ENCODE measurements around the gene LSR. TPM values are rescaled to one million over a fixed set of nuclear protein-coding genes. Genes with fewer than 3 reads are reported as not detected.
A peak's percentile ranks its signal among the peaks of the same experiment; 100 is the strongest.

The LSR gene
- total and polyA plus RNA-seq, 2 donors (not counting 1 experiment from before 2014, with no cell fraction given): 37.2 to 45.3 TPM

DNA sequence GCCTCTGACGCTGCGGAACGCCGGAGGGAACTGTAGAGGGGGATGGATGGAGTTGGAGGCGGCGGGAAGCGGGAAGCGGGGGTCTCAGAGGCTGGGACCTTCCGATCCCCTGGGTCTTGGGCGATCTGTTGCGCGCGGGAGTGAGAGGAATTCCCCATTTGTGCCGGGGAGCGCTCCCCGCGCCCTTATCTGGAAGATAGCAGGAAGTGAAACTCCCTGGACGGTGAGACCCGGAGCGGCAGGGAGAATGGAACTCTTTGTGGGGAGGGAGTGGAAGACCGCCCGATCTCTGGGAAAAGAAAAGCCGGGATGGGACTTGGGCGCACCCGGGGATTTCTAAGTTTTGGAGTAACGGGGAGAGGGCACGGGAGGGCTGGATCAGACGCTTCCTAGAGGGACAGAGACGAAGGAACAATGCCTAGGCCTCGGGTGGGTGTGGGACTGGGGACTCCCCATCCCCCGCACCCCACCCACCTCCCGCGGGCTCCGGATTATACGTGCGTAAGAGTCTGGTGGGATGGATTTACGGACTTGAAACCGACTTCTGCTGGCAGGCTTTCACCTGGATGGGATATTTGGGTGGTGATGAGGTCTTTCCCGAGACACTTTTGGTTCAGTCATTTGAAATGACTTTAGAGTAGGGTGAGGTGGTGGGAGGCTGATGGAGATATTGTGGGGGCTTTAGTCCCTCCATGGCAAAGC is 495 bp downstream of the LSR start:
- peaks cover 3% of the 10 kb centered on the region for H3K27me3 Mint-ChIP-seq

More for the DNA sequence above, 495 bp downstream of the LSR start:
- peak overlapping the region; percentile 98 for H3K27ac Mint-ChIP-seq
- Histone ChIP-seq H4K20me1 (ENCODE audit: control insufficient read depth, insufficient read depth, low read length, poor library complexity, severe bottlenecking) (peaks cover 5% of the 10 kb centered on the region), H3K27me3 (replicated peaks in 1 of 4; ENCODE audit: control extremely low read depth in 1 of 4, control insufficient read depth in 3 of 4, insufficient read depth in 4 of 4, low read length in 3 of 4) (peaks cover 0 to 6% (median 0%) of the 10 kb centered on the region in 4 experiments), H3K79me2 (ENCODE audit: control insufficient read depth, insufficient read depth, low read length) (no peaks in the 10 kb centered on the region), H3K9me3 (ENCODE audit: control extremely low read depth in 1 of 3, control insufficient read depth in 2 of 3, insufficient read depth in 1 of 3, low read length in 2 of 3) (peaks cover 0 to 2% (median 0%) of the 10 kb centered on the region in 3 donors), H3K27ac (ENCODE audit: low read length in 2 of 2) (peak overlapping the region; percentile 77 to 86), H3K36me3 (replicated peaks in 1 of 2; ENCODE audit: control extremely low read depth in 1 of 2, control insufficient read depth in 1 of 2, extremely low read depth in 1 of 2, insufficient read depth in 2 of 2, low read length in 1 of 2) (peaks cover 0 to under 1% of the 10 kb centered on the region in 2 experiments), H2AFZ (ENCODE audit: insufficient read depth, low read depth, low read length, poor library complexity, severe bottlenecking) (peak overlapping the region; percentile 86), H3K9ac (ENCODE audit: low read length) (peak overlapping the region; percentile 92), H3K4me3 (ENCODE audit: control extremely low read depth in 1 of 5, extremely low read depth in 1 of 5, insufficient read depth in 1 of 5, low read depth in 2 of 5, low read length in 4 of 5) (peak overlapping the region in 4 of 5 experiments; percentile 70 to 93 (median 80)), H3K4me2 (replicated peaks; ENCODE audit: low read depth, low read length, poor library complexity, severe bottlenecking) (peak overlapping the region; percentile 97), H3K4me1 (ENCODE audit: control insufficient read depth in 2 of 2, insufficient read depth in 2 of 2, low read length in 2 of 2) (peaks cover 13 to 30% of the 10 kb centered on the region in 2 donors)
- peak; percentile 2 for ATAC-seq (ENCODE audit: low read depth)
- intact Hi-C loops (cut with micrococcal nuclease): loop anchor here (2.0 kb wide), 2 partner anchors 42 to 94 kb away; partner anchors contain the start of gene FXYD5
- DNase-seq: peak; percentile 73
- CTCF ChIA-PET: interaction anchor here (1.0 kb wide), 1 partner anchor 97 kb away, joined by 3 read pairs; no protein-coding TSS in a partner anchor
- TF ChIP-seq EZH2 (IDR thresholded peaks at IDR 0.05; ENCODE audit: borderline replicate concordance, insufficient read depth, low read depth, low read length, poor library complexity, severe bottlenecking): no peak
- TF ChIP-seq, protein P1, sequence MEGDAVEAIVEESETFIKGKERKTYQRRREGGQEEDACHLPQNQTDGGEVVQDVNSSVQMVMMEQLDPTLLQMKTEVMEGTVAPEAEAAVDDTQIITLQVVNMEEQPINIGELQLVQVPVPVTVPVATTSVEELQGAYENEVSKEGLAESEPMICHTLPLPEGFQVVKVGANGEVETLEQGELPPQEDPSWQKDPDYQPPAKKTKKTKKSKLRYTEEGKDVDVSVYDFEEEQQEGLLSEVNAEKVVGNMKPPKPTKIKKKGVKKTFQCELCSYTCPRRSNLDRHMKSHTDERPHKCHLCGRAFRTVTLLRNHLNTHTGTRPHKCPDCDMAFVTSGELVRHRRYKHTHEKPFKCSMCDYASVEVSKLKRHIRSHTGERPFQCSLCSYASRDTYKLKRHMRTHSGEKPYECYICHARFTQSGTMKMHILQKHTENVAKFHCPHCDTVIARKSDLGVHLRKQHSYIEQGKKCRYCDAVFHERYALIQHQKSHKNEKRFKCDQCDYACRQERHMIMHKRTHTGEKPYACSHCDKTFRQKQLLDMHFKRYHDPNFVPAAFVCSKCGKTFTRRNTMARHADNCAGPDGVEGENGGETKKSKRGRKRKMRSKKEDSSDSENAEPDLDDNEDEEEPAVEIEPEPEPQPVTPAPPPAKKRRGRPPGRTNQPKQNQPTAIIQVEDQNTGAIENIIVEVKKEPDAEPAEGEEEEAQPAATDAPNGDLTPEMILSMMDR (IDR thresholded peaks at IDR 0.05): no peak
- POLR2A ChIA-PET: interaction anchor here (1.3 kb wide), 1 partner anchor 98 kb away, joined by 3 read pairs; the partner anchor contains the start of gene FFAR1
- H3K4me1 Mint-ChIP-seq: peaks cover 26% of the 10 kb centered on the region
- 9% methylated on average over 30 of the region's 39 CpGs for WGBS (ENCODE audit: insufficient coverage)
- peak overlapping the region; percentile 89 for H3K4me3 Mint-ChIP-seq
- no peaks in the 10 kb centered on the region for H3K9me3 Mint-ChIP-seq (ENCODE audit: insufficient read depth)
